ENCODE data around the gene EIF2B2.

The EIF2B2 gene

GRCh38 chr14:74974364-74975058 lies 28.2 kb upstream of the EIF2B2 start:
- H3K4me3 ChIP-seq (ENCODE audit: low read depth, low read length), result no peak overlapping the region
- no peak for TF ChIP-seq CTCF (IDR thresholded peaks at IDR 0.05; ENCODE audit: low read depth, low read length)

GRCh38 chr14:74975059-74975810 lies 27.5 kb upstream of the EIF2B2 start:
- no peak overlapping the region for H3K4me3 ChIP-seq (ENCODE audit: low read depth, low read length)

GRCh38 chr14:74976264-74977113 lies 26.2 kb upstream of the EIF2B2 start:
- no peak for TF ChIP-seq CTCF (IDR thresholded peaks at IDR 0.05; ENCODE audit: low read depth, low read length)

More at GRCh38 chr14:74975059-74975810, 27.5 kb upstream of the EIF2B2 start:
- no peak for TF ChIP-seq CTCF (IDR thresholded peaks at IDR 0.05; ENCODE audit: low read depth, low read length)

GRCh38 chr14:74977164-74977900 lies 25.4 kb upstream of the EIF2B2 start:
- no peak for TF ChIP-seq CTCF (IDR thresholded peaks at IDR 0.05; ENCODE audit: low read depth, low read length)
- no peak overlapping the region for H3K4me3 ChIP-seq (ENCODE audit: low read depth, low read length)

More at GRCh38 chr14:74976264-74977113, 26.2 kb upstream of the EIF2B2 start:
- H3K4me3 ChIP-seq (ENCODE audit: low read depth, low read length), result no peak overlapping the region

GRCh38 chr14:74977901-74978385 lies 24.8 kb upstream of the EIF2B2 start:
- no peak overlapping the region for H3K4me3 ChIP-seq (ENCODE audit: low read depth, low read length)
- no peak for TF ChIP-seq CTCF (IDR thresholded peaks at IDR 0.05; ENCODE audit: low read depth, low read length)

- no peak overlapping the region for H3K4me3 ChIP-seq (ENCODE audit: low read depth, low read length)
- no peak for TF ChIP-seq CTCF (IDR thresholded peaks at IDR 0.05; ENCODE audit: low read depth, low read length)
Observed at GRCh38 chr14:74978416-74978947, 24.2 kb upstream of the EIF2B2 start.

All from WI38 (cell line).